ENCODE measurements around the gene CIPC. TPM values are rescaled to one million over a fixed set of nuclear protein-coding genes. Genes with fewer than 3 reads are reported as not detected.

Gene CIPC
- total RNA-seq, 6 experiments from 2014 or later = 10.4 to 18.7 (median 12.7) TPM

DNA sequence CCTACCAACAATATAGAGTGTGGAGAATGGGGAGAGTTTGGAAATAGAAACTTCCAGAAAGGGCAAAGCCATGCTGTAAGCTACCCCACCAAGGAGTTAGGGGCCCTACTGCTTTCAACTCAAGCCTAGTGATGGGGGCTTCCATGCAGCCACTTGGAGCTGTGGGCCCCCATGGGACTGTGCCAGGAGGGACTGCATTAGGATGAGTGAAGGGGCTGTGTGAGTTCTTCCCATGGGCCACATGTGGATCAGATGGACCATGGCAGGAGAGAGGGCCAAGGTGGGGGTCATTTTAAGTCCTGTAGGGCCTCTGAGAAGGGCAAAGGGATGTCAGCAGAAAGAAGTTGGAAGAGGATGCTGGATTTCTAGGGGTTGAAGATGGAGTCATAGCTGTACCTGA lies 23.1 kb upstream of the CIPC start:
- TF ChIP-seq, protein P1, sequence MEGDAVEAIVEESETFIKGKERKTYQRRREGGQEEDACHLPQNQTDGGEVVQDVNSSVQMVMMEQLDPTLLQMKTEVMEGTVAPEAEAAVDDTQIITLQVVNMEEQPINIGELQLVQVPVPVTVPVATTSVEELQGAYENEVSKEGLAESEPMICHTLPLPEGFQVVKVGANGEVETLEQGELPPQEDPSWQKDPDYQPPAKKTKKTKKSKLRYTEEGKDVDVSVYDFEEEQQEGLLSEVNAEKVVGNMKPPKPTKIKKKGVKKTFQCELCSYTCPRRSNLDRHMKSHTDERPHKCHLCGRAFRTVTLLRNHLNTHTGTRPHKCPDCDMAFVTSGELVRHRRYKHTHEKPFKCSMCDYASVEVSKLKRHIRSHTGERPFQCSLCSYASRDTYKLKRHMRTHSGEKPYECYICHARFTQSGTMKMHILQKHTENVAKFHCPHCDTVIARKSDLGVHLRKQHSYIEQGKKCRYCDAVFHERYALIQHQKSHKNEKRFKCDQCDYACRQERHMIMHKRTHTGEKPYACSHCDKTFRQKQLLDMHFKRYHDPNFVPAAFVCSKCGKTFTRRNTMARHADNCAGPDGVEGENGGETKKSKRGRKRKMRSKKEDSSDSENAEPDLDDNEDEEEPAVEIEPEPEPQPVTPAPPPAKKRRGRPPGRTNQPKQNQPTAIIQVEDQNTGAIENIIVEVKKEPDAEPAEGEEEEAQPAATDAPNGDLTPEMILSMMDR (IDR thresholded peaks at IDR 0.05) = no peak
- no peak for TF ChIP-seq POLR2A (IDR thresholded peaks at IDR 0.05)
- H3K36me3 ChIP-seq = no peaks in the 10 kb centered on the region
- H3K27me3 ChIP-seq = no peaks in the 10 kb centered on the region
- H3K27ac ChIP-seq = peak overlapping the region; percentile 85 to 94 (median 87)
- DNase-seq = no peak
- no peaks in the 10 kb centered on the region for H3K9me3 ChIP-seq
- peak overlapping the region in 1 of 3 donors; percentile 38 for H3K4me3 ChIP-seq
- intact Hi-C loops (cut with DNase I) = no loop called here
- no peak for ATAC-seq
- peaks cover 0 to 28% (median 6%) of the 10 kb centered on the region in 4 donors for H3K4me1 ChIP-seq

DNA sequence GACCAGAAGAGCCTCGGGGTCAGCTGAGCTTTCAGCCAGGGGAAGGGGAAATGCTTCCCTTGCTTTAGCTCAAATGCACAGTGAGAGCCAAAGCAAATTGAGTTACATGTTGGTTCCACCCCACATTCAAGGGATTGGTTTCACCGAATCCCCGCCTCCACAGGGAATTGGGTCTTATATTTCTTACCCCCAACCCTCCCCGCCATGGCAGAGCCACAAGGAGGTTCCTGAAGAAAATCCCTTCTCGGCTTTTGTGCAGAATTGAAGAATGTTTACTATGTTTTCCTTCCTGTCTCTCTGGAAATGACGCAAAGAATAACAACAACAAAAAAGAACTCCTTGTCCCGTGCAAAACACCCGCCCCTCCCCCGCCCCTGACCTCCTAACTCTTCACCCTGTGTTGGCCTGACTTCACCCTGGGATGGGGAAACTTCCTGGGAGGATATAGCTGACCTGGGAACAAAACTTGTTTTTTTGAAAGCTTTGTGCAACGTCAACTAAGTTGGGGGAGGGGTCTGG lies 21.9 kb upstream of the CIPC start:
- DNase-seq (peak; percentile 71 to 87 (median 83)), ATAC-seq (peak; percentile 85 to 88 (median 86))
- peaks cover 0 to 24% (median 6%) of the 10 kb centered on the region in 4 donors for H3K4me1 ChIP-seq
- H3K4me3 ChIP-seq = peak overlapping the region in 2 of 3 donors; percentile 31 to 38
- H3K27ac ChIP-seq = peak overlapping the region; percentile 85 to 94 (median 87)
- intact Hi-C loops (cut with DNase I) = no loop called here
- H3K36me3 ChIP-seq = no peaks in the 10 kb centered on the region
- peak; percentile 75 for TF ChIP-seq POLR2A (IDR thresholded peaks at IDR 0.05)
- TF ChIP-seq, protein P1 (IDR thresholded peaks at IDR 0.05) = no peak
- no peaks in the 10 kb centered on the region for H3K27me3 ChIP-seq
- 12% methylated on average over 10 of the region's 10 CpGs for WGBS (ENCODE audit: insufficient coverage, low coverage, low lambda C conversion rate, missing lambda C conversion rate)
- H3K9me3 ChIP-seq = no peaks in the 10 kb centered on the region

DNA sequence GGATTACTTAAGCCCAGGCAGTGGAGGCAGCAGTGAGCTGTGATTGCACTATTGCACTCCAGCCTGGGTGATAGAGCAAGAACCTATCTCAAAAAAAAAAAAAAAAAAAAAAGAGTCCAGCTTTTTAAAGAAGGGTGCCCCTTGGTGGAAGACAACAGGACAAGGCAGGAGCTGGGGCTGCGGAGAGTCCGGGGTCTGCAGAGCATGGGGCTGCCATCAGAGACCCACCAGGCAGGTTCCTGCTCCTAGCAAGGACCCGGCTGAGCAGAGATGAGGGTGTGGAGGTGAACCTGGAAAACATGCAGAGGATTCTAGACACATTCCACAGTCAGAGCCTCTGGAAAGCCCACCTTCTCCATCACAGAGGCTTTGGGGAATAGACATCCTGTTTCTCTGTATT lies 21.0 kb upstream of the CIPC start:
- Histone ChIP-seq H3K36me3 (no peaks in the 10 kb centered on the region), H3K27me3 (no peaks in the 10 kb centered on the region), H3K9me3 (no peaks in the 10 kb centered on the region), H3K4me3 (no peak overlapping the region), H3K27ac (peak overlapping the region; percentile 85 to 94 (median 87)), H3K4me1 (peaks cover 0 to 21% (median 4%) of the 10 kb centered on the region in 4 donors)
- DNase-seq = no peak
- WGBS (ENCODE audit: insufficient coverage, low coverage, low lambda C conversion rate, missing lambda C conversion rate) = 83% methylated on average over 3 of the region's 3 CpGs
- intact Hi-C loops (cut with DNase I) = no loop called here
- TF ChIP-seq POLR2A (IDR thresholded peaks at IDR 0.05) = no peak
- TF ChIP-seq, protein P1 (IDR thresholded peaks at IDR 0.05) = no peak
- ATAC-seq = peak; percentile 4 to 19 (median 8)

DNA sequence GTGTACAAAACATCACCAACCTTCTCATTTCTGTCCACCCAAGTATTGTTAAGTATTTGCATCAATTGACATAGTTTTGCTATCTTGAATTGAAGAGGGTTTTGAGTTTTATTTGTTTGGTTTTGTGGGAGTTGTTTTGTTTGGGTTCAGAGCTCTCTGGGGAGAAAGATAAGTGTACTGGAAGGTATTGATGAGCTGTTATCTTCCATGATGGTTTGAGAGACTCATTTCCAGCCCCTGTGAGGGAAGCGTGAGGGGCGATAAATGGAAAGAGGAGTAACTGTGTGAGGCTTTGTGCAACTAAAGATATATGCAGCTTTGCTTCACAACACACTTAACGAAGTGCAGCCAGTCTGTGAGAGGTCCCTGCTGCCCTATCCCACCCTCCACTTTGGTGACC lies 15.7 kb upstream of the CIPC start:
- Histone ChIP-seq H3K27me3 (no peaks in the 10 kb centered on the region), H3K4me3 (no peak overlapping the region), H3K27ac (no peak overlapping the region), H3K4me1 (peaks cover 0 to under 1% (median 0%) of the 10 kb centered on the region in 4 donors), H3K9me3 (no peaks in the 10 kb centered on the region), H3K36me3 (no peaks in the 10 kb centered on the region)
- DNase-seq = no peak
- intact Hi-C loops (cut with DNase I) = no loop called here
- 86% methylated on average over 3 of the region's 3 CpGs for WGBS (ENCODE audit: insufficient coverage, low coverage, low lambda C conversion rate, missing lambda C conversion rate)
- no peak for ATAC-seq
- TF ChIP-seq POLR2A (IDR thresholded peaks at IDR 0.05) = no peak
- TF ChIP-seq, protein P1 (IDR thresholded peaks at IDR 0.05) = no peak

DNA sequence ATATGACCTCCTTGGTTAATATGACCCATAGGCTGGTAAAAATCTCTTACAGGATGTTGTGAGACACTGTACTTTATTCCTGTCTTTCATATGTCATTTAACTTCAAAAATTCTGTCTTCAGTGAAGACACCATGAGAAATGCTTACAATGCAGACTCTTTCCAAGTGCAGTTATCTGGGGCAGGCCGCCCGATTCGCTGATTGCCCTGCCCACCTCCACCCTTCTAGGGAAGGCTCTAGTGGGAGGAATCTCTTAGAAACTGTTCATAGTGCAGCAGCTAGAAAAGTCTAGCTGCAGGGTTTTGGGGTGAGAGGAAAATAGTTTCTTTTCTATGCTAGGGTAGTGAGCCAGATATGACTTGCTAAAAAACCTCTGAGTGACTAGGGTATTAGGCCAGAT lies 15.0 kb upstream of the CIPC start:
- no peak overlapping the region for H3K27ac ChIP-seq
- TF ChIP-seq POLR2A (IDR thresholded peaks at IDR 0.05) = no peak
- TF ChIP-seq, protein P1 (IDR thresholded peaks at IDR 0.05) = no peak
- H3K4me3 ChIP-seq = no peak overlapping the region
- no peaks in the 10 kb centered on the region for H3K36me3 ChIP-seq
- no peaks in the 10 kb centered on the region for H3K27me3 ChIP-seq
- no peaks in the 10 kb centered on the region for H3K4me1 ChIP-seq
- no peaks in the 10 kb centered on the region for H3K9me3 ChIP-seq
- no peak for ATAC-seq
- intact Hi-C loops (cut with DNase I) = no loop called here
- 58% methylated on average over 3 of the region's 3 CpGs for WGBS (ENCODE audit: insufficient coverage, low coverage, low lambda C conversion rate, missing lambda C conversion rate)
- no peak for DNase-seq
